ENCODE measurements around the gene TP53INP2. TPM values are rescaled to one million over a fixed set of nuclear protein-coding genes. Genes with fewer than 3 reads are reported as not detected.

TP53INP2 gene
- total and polyA plus RNA-seq, 2 of the 13 experiments (the other 11 are each of a cell fraction or from before 2014, with no cell fraction given): 5.2 to 18.8 TPM

- TF ChIP-seq DR1 (CRISPR knock-in tag; IDR thresholded peaks at IDR 0.05): no peak
- no peak for TF ChIP-seq IRF1 (CRISPR knock-in tag; IDR thresholded peaks at IDR 0.05; ENCODE audit: low read depth)
- no peak for TF ChIP-seq NFIB (CRISPR knock-in tag; IDR thresholded peaks at IDR 0.05; ENCODE audit: borderline replicate concordance)
- TF ChIP-seq PPARG (CRISPR knock-in tag; conservative IDR thresholded peaks at IDR 0.05): no peak
- 0 out of 2 replicates have a peak, but pooled peaks have one; percentile 36 for TF ChIP-seq ZNF83 (CRISPR knock-in tag; IDR thresholded peaks at IDR 0.05; ENCODE audit: borderline replicate concordance)
- TF ChIP-seq SRF (IDR thresholded peaks at IDR 0.05; ENCODE audit: low read depth, low read length): no peak
- TF ChIP-seq ZNF274 (CRISPR knock-in tag; IDR thresholded peaks at IDR 0.05): no peak
- no peak; the same call in 1 of the 2 replicates for TF ChIP-seq BRF2 (CRISPR knock-in tag; IDR thresholded peaks at IDR 0.05)
- TF ChIP-seq PRDM10 (CRISPR knock-in tag; IDR thresholded peaks at IDR 0.05; ENCODE audit: low read depth): no peak
- TF ChIP-seq ZNF143 (CRISPR knock-in tag; IDR thresholded peaks at IDR 0.05): no peak
- no peak for TF ChIP-seq MAF1 (CRISPR knock-in tag; IDR thresholded peaks at IDR 0.05; ENCODE audit: borderline replicate concordance)
- no peak for TF ChIP-seq ZFAT (CRISPR knock-in tag; conservative IDR thresholded peaks at IDR 0.05)
- TF ChIP-seq TBL1XR1 (IDR thresholded peaks at IDR 0.05; ENCODE audit: borderline replicate concordance, low read length, partially characterized antibody): no peak
- 0 out of 2 replicates have a peak, but pooled peaks have one; percentile 55 for TF ChIP-seq AKAP8 (CRISPR knock-in tag; IDR thresholded peaks at IDR 0.05)
- no peak for TF ChIP-seq NR2F1 (CRISPR knock-in tag; IDR thresholded peaks at IDR 0.05)
- TF ChIP-seq YEATS4 (CRISPR knock-in tag; IDR thresholded peaks at IDR 0.05; ENCODE audit: borderline replicate concordance): no peak
- TF ChIP-seq HDAC1 (CRISPR knock-in tag; IDR thresholded peaks at IDR 0.05): no peak; the same call in 1 of the 2 replicates
- no peak for TF ChIP-seq THAP7 (CRISPR knock-in tag; IDR thresholded peaks at IDR 0.05)
- no peak for TF ChIP-seq ZNF773 (CRISPR knock-in tag; IDR thresholded peaks at IDR 0.05; ENCODE audit: borderline replicate concordance)
Observed at GRCh38 chr20:34703061-34703423, 1.1 kb upstream of the TP53INP2 start (continued).
